Cardiac fibroblast (primary cell): Measurements from ENCODE around the gene CEP131.

Experiments
- DNase-seq, 2 donors: peaks; one replicate each; pipeline versions ENCODE4 v3.0.0 to v3.0.0-alpha.2; 2010; ENCODE audit warnings: low read depth in 2 of 2
- H3K4me3 ChIP-seq, 2 donors: replicated peaks in 1 of 2; 1 replicate in 1 of 2; 2 replicates in 1 of 2; pipeline ENCODE4 v1.5.1; 2011; ENCODE audit warnings: low read depth in 2 of 2, low read length in 2 of 2, mild to moderate bottlenecking in 2 of 2, moderate library complexity in 1 of 2
- TF ChIP-seq, protein P1 (sequence below): IDR thresholded peaks from one replicate; pipeline ENCODE4 v1.5.1; 2011; ENCODE audit warnings: low read depth, mild to moderate bottlenecking, low read length, inconsistent platforms

The CEP131 gene

DNA sequence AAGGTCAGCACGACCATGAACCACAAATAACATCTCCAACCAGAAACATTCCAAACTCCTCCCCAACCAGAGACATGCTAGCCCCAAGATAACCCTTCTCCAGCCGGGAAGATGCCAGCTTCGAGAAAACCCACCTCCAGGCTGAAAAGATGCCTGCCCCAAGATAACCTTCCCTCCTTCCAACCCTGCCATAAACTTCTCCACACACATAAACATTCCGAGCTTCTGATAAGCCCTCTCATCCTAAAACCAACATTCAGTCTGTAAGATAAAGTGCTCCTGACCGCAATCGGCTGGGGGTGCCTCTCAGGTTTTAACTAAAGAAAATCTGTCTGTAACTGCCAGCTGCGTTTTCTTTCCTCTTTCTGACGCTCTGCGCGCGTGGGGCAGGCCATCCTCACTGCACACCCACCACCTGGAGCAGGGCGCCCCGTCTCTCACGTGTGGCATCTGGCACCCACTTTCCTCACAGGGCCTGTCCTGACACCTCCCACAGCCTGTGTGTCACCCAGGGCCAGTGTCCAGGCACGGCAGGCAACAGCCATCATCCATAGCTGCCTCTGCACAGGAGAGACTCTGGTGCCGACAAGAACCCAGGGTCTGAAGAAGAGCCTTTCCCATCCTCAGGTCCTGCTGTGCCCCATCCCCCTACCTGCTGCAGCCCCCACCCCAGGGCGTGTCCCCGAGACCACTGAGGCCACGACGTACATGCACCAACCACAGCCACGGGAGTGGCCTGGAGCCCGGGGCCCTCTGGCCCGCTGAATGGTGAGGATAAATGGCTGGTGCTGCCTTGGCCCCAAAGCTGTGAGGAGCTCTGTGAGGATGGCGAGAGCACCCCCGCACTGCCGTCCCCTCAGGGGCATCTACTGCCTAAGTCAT, 12.4 kb upstream of the CEP131 start:
- TF ChIP-seq, protein P1, sequence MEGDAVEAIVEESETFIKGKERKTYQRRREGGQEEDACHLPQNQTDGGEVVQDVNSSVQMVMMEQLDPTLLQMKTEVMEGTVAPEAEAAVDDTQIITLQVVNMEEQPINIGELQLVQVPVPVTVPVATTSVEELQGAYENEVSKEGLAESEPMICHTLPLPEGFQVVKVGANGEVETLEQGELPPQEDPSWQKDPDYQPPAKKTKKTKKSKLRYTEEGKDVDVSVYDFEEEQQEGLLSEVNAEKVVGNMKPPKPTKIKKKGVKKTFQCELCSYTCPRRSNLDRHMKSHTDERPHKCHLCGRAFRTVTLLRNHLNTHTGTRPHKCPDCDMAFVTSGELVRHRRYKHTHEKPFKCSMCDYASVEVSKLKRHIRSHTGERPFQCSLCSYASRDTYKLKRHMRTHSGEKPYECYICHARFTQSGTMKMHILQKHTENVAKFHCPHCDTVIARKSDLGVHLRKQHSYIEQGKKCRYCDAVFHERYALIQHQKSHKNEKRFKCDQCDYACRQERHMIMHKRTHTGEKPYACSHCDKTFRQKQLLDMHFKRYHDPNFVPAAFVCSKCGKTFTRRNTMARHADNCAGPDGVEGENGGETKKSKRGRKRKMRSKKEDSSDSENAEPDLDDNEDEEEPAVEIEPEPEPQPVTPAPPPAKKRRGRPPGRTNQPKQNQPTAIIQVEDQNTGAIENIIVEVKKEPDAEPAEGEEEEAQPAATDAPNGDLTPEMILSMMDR, result no peak
- DNase-seq, result no peak
- no peak overlapping the region for H3K4me3 ChIP-seq

DNA sequence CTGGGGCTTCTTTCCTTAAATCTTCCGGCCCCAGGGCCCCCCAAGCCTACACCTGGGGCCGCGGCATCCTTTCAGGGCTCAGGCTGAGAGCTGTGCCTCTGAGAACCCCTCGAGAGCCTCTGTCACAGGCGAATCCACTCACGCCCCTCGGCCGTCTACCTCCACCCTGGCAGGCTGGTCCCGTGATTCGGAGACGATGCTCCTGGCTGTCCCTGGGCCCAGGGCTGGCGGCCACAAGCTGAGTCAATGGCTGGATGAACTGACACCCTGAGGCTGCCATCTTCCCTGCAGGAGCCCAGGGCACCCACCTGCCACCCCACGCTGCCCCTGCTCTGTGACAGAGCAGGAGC, 11.7 kb upstream of the CEP131 start:
- no peak overlapping the region for H3K4me3 ChIP-seq
- TF ChIP-seq, protein P1, result no peak
- no peak for DNase-seq

DNA sequence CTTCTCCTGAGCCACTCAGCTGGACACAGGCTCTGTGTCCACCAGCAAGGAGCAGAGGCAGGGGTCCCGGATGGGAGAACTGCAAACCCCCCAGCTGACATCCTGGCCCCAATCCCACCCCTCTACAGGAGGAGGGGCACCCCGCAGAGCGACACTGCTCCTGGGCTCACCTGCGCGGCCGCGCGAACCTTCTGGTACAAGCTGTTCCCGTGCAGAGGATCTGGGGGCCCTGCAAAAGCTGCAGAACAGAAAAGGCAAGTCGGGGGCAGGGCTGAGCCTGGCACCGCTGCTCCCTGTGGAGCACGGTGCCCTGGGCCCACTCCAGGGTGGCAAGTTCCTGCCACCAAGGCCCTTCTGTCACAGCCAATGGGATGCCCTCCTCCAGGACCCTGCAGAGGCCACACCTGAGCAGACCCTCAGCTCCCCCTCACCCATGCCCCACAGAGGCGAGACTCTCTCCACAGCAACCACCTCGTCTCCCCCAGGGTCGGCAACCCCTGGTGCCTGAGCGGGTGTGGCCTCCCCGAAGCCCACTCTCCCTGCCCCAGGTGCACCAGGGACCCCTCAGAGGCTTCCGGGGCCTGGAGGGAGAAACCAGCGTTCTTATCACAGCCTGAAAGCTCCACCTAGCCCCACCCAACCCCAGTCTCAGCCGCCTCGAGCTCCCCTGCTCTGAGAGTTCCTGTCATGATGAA, 11.2 kb upstream of the CEP131 start:
- no peak overlapping the region for H3K4me3 ChIP-seq
- DNase-seq, result no peak
- TF ChIP-seq, protein P1, result no peak

DNA sequence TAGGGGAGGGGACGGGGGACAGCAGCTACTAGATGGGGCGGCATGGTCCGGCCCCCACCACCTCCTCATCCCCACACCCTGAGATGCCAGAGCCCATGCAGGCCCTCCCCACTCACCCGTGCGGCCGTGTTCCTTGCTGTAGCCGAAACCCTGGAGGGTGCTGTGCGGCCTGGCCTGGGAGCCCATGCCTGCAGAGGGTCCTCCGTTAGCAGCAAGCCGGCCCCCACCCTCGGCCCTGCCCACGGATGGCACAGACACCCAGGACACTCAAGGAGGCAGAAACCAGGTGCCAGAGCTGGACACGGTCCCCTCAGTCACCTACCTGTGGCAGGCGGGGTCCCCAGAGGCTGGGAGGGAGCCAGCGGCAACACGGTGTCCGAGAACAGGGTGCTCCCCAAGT, 10.6 kb upstream of the CEP131 start:
- H3K4me3 ChIP-seq, result no peak overlapping the region
- TF ChIP-seq, protein P1, result no peak
- no peak for DNase-seq

DNA sequence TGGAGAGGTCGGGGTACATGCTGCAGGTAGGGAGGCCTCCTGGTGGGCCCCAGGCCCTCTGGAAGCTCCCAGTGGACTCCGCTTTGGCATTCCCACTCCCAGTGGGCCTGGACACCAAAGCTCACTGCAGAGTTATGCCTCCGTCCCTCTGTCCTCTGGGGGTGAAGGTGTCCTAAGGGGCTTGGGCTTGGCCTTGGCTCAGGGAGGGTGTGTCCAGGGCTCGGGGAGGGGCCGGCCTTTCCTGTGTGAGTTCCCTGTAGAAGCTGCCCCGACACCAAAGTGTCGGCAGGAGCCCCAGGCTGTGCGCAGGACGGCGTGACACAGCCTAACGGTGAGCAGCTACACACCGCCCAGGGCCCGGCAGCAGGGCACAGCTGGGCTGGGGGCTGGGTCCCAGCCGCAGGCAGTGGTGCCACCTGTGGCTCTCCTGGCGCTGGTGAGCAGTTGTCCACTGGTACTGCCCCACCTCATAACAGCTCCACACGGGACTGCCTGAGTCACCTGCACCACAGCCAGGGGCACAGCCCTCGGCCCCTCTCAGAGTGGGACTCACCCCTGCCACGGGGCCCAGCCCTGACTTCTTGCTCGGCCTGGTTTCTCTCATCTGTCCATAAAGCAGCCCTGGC, 10.0 kb upstream of the CEP131 start:
- DNase-seq, result no peak
- H3K4me3 ChIP-seq, result no peak overlapping the region
- TF ChIP-seq, protein P1, result no peak

DNA sequence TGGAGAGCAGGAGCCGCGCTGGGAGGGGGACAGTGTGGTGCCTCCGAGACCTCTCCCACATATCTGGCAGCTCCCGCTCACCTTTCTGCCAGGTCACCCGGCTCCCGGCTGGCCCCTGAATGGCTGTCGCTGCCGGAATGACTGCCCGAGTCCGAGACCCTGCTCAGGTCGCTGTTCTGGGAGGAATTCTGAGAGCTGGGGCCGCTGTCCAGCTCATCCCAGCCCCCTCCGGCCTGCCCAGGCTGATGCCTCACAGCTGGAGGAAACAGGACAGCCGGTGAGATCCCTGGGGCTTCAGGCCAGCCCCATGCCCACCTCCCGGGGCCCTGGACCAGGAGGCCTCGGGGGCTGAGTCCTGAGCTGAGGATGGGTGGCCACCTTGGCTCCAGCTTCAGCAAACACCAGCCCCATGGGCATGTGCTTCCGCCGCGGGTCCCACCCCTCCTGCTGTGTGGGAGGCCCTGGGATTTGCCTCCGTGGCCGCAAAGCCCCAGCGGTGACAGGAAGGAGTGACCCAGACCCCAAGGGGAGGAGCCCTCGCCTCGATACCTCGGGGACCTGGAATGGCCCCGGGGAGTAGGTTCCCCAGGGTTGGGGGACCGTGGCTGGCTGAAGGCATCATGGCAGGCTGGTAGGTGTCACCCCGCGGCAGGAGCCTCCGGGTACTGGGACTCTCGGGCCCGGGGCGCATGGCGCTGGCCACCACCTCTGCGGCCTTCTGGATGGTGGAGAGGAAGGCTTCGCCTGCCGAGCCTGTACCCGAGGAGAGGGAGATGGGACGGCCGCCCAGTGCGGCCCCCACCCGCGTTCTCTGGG, 9.2 kb upstream of the CEP131 start:
- no peak overlapping the region for H3K4me3 ChIP-seq
- DNase-seq, result no peak
- TF ChIP-seq, protein P1, result no peak
